Uterus (tissue), 2 donors: ENCODE results near the gene NKD2.

Experiments
- POLR2A ChIP-seq, 2 donors: fragments of 450-650 bp; IDR thresholded peaks; one replicate each; pipeline ENCODE4 v1.6.1; 2016; ENCODE audit warnings: antibody characterized with exemption in 2 of 2, mild to moderate bottlenecking in 1 of 2, moderate library complexity in 1 of 2
- TF ChIP-seq, protein P1 (sequence below), 4 experiments: fragments of 200-600 bp in 2 of 4; fragments of 450-650 bp in 2 of 4; sonication (generic) in 2 of 4; IDR thresholded peaks; one replicate each; pipeline ENCODE4 v1.5.1; 2016 to 2019; ENCODE audit warnings: antibody characterized with exemption in 4 of 4, mild to moderate bottlenecking in 2 of 4, moderate library complexity in 1 of 4

DNA sequence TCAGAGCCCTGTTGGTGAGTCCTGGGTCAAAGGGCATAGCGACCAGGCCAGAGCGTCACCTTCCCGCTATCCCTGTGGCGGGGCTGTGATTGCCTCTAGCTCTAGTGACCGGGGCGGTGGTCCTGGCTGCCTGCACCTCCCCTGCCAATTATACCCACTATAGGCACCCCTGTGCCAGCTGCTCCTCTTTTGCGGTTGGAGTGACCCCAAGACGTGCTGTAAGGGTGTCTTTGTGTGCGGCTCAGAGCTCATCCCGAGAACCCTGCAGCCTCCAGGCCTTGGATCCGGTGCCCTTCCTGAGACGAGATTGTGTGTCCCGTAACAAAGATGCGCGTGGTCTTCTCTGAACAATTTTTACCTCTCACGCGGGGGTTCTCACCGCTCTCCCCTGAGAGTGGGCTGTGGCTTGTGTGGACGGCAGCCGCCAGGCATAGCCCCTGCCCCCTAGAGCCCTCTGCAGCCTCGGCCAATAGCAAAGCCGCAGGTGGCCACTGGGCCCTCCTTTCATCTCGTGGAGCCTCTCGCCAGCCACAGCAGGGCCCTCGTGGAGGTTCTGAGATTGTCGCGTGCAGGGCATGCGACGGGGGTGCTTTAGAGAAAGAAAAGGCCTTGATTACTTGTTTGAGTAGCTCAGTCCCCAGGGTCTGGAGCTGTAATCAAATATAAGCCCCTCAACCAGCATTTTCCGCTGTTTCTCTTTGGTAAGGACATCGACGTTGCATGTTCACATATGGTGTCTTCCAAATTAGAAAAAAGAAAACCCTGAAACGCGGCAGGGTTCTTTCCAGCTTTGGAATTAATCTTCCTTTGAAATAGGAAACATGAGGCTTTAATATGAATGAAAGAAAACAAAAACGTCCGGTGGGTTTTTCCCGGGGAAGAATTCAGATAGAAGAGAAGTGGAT is 10.7 kb downstream of the NKD2 start:
- TF ChIP-seq, protein P1, sequence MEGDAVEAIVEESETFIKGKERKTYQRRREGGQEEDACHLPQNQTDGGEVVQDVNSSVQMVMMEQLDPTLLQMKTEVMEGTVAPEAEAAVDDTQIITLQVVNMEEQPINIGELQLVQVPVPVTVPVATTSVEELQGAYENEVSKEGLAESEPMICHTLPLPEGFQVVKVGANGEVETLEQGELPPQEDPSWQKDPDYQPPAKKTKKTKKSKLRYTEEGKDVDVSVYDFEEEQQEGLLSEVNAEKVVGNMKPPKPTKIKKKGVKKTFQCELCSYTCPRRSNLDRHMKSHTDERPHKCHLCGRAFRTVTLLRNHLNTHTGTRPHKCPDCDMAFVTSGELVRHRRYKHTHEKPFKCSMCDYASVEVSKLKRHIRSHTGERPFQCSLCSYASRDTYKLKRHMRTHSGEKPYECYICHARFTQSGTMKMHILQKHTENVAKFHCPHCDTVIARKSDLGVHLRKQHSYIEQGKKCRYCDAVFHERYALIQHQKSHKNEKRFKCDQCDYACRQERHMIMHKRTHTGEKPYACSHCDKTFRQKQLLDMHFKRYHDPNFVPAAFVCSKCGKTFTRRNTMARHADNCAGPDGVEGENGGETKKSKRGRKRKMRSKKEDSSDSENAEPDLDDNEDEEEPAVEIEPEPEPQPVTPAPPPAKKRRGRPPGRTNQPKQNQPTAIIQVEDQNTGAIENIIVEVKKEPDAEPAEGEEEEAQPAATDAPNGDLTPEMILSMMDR (IDR thresholded peaks at IDR 0.05), result no peak
- no peak for TF ChIP-seq POLR2A (IDR thresholded peaks at IDR 0.05)
